ENCODE measurements around the gene TNFRSF17. TPM values are rescaled to one million over a fixed set of nuclear protein-coding genes. Genes with fewer than 3 reads are reported as not detected.
"Not testable (repeated sequence)": the region's sequence is repeated elsewhere in the genome, so short reads cannot be mapped to it uniquely, and the experiment has no call there.

Gene TNFRSF17
- total and polyA plus RNA-seq, 5 donors from 2014 or later: not detected

GRCh38 chr16:11948819-11949218 lies 16.2 kb upstream of the TNFRSF17 start:
- no peak for DNase-seq
- H3K27me3 Mint-ChIP-seq: peaks cover 4% of the 10 kb centered on the region
- no peaks in the 10 kb centered on the region for H3K36me3 Mint-ChIP-seq
- H3K36me3 ChIP-seq (ENCODE audit: control insufficient read depth, insufficient read depth, low read length): no peaks in the 10 kb centered on the region
- H3K4me3 ChIP-seq (ENCODE audit: low read depth, low read length): no peak overlapping the region
- no peak for ATAC-seq (ENCODE audit: low read depth in 2 of 2)
- H3K9me3 ChIP-seq (ENCODE audit: control insufficient read depth in 2 of 2, low read length in 2 of 2): no peaks in the 10 kb centered on the region
- H3K4me1 ChIP-seq (ENCODE audit: control insufficient read depth, insufficient read depth, low read length, poor library complexity, severe bottlenecking): no peaks in the 10 kb centered on the region
- no peaks in the 10 kb centered on the region for H3K9me3 Mint-ChIP-seq
- H3K4me1 Mint-ChIP-seq: no peaks in the 10 kb centered on the region
- H3K27ac ChIP-seq (ENCODE audit: insufficient read depth, low read length, poor library complexity, severe bottlenecking): no peak overlapping the region
- H3K27ac Mint-ChIP-seq: no peak overlapping the region
- no peaks in the 10 kb centered on the region for H3K27me3 ChIP-seq (ENCODE audit: control insufficient read depth, insufficient read depth, low read length)
- H3K4me3 Mint-ChIP-seq: no peak overlapping the region

DNA sequence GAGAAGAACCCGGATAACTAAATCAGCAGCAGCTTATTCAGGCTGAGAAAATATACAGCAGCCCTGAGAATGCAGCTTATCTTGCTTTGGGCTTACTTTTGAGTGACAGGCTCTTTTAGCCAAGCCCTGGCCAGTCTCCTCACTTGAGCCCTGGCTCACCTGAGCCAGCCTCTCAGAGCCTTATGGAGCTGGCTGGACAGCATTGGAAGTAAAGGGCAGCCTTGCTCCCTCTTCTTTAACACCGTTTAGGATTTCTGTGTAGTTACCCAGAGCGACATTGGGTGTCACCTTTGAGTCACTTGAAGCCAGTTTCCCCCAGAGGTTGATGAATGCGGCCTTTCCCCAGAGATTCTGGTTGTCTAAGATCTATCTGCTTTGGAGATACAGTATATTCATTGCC lies 15.5 kb upstream of the TNFRSF17 start:
- Histone ChIP-seq H3K27me3 (ENCODE audit: control insufficient read depth, insufficient read depth, low read length) (no peaks in the 10 kb centered on the region), H3K4me3 (ENCODE audit: low read depth, low read length) (no peak overlapping the region), H3K27ac (ENCODE audit: insufficient read depth, low read length, poor library complexity, severe bottlenecking) (no peak overlapping the region), H3K9me3 (ENCODE audit: control insufficient read depth in 2 of 2, low read length in 2 of 2) (no peaks in the 10 kb centered on the region), H3K36me3 (ENCODE audit: control insufficient read depth, insufficient read depth, low read length) (no peaks in the 10 kb centered on the region), H3K4me1 (ENCODE audit: control insufficient read depth, insufficient read depth, low read length, poor library complexity, severe bottlenecking) (no peaks in the 10 kb centered on the region)
- H3K27ac Mint-ChIP-seq: no peak overlapping the region
- no peak overlapping the region for H3K4me3 Mint-ChIP-seq
- H3K36me3 Mint-ChIP-seq: no peaks in the 10 kb centered on the region
- H3K4me1 Mint-ChIP-seq: no peaks in the 10 kb centered on the region
- ATAC-seq (ENCODE audit: low read depth in 2 of 2): no peak
- H3K9me3 Mint-ChIP-seq: no peaks in the 10 kb centered on the region
- DNase-seq: peak in 1 of 3 donors; percentile 39
- peaks cover 4% of the 10 kb centered on the region for H3K27me3 Mint-ChIP-seq

- H3K27me3 Mint-ChIP-seq: peaks cover 4% of the 10 kb centered on the region
- no peaks in the 10 kb centered on the region for H3K36me3 Mint-ChIP-seq
- no peaks in the 10 kb centered on the region for H3K9me3 Mint-ChIP-seq
- peak overlapping the region in 1 of 4 donors; percentile 30 for H3K4me3 Mint-ChIP-seq
- no peak overlapping the region for H3K27ac Mint-ChIP-seq
- H3K9me3 ChIP-seq (ENCODE audit: control insufficient read depth in 2 of 2, low read length in 2 of 2): no peaks in the 10 kb centered on the region
- no peak overlapping the region for H3K27ac ChIP-seq (ENCODE audit: insufficient read depth, low read length, poor library complexity, severe bottlenecking)
- H3K4me1 ChIP-seq (ENCODE audit: control insufficient read depth, insufficient read depth, low read length, poor library complexity, severe bottlenecking): no peaks in the 10 kb centered on the region
- no peaks in the 10 kb centered on the region for H3K36me3 ChIP-seq (ENCODE audit: control insufficient read depth, insufficient read depth, low read length)
- H3K27me3 ChIP-seq (ENCODE audit: control insufficient read depth, insufficient read depth, low read length): no peaks in the 10 kb centered on the region
- no peak for DNase-seq
- no peak overlapping the region for H3K4me3 ChIP-seq (ENCODE audit: low read depth, low read length)
- H3K4me1 Mint-ChIP-seq: no peaks in the 10 kb centered on the region
- no peak for ATAC-seq (ENCODE audit: low read depth in 2 of 2)
Observed at GRCh38 chr16:11950388-11950787, 14.6 kb upstream of the TNFRSF17 start.

- H3K36me3 Mint-ChIP-seq; H3K36me3 ChIP-seq (ENCODE audit: control insufficient read depth, insufficient read depth, low read length); ATAC-seq (ENCODE audit: low read depth in 2 of 2); H3K4me3 ChIP-seq (ENCODE audit: low read depth, low read length); H3K4me3 Mint-ChIP-seq; H3K9me3 Mint-ChIP-seq; H3K27me3 ChIP-seq (ENCODE audit: control insufficient read depth, insufficient read depth, low read length); H3K27ac ChIP-seq (ENCODE audit: insufficient read depth, low read length, poor library complexity, severe bottlenecking); H3K4me1 Mint-ChIP-seq; DNase-seq; H3K9me3 ChIP-seq (ENCODE audit: control insufficient read depth in 2 of 2, low read length in 2 of 2); H3K4me1 ChIP-seq (ENCODE audit: control insufficient read depth, insufficient read depth, low read length, poor library complexity, severe bottlenecking); H3K27ac Mint-ChIP-seq: not testable (repeated sequence)
- H3K27me3 Mint-ChIP-seq: peaks cover 15% of the 10 kb centered on the region
Observed at GRCh38 chr16:11953576-11953975, 11.4 kb upstream of the TNFRSF17 start.

- H3K4me3 Mint-ChIP-seq: no peak overlapping the region
- no peaks in the 10 kb centered on the region for H3K9me3 ChIP-seq (ENCODE audit: control insufficient read depth in 2 of 2, low read length in 2 of 2)
Observed at GRCh38 chr16:11955713-11956123, 9.3 kb upstream of the TNFRSF17 start.

DNA sequence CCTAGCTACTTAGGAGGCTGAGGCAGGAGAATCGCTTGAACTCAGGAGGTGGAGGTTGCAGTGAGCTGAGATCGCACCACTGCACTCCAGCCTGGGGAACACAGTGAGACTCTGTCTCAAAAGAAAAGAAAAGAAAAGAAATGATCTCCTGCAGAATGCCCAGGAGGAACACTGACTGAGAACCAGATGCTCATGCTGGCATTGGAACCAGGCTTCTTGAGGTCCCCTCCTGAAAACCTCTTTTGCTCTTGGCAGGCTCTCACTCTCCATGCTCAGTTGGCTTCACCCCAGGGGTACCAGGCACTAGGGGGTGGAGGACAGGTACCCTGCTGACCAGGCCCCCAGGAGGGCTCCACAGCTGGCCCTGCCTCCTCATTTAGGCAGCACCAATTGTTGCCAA lies 8.5 kb upstream of the TNFRSF17 start:
- Mint-ChIP-seq H3K9me3 (no peaks in the 10 kb centered on the region), H3K27me3 (peaks cover 26% of the 10 kb centered on the region), H3K4me3 (no peak overlapping the region), H3K36me3 (peaks cover 4% of the 10 kb centered on the region), H3K4me1 (peaks cover 0 to 2% (median 0%) of the 10 kb centered on the region in 4 donors), H3K27ac (no peak overlapping the region)
- DNase-seq (no peak), ATAC-seq (ENCODE audit: low read depth in 2 of 2) (no peak)
- Histone ChIP-seq H3K36me3 (ENCODE audit: control insufficient read depth, insufficient read depth, low read length) (no peaks in the 10 kb centered on the region), H3K9me3 (ENCODE audit: control insufficient read depth in 2 of 2, low read length in 2 of 2) (no peaks in the 10 kb centered on the region), H3K4me1 (ENCODE audit: control insufficient read depth, insufficient read depth, low read length, poor library complexity, severe bottlenecking) (no peaks in the 10 kb centered on the region), H3K27ac (ENCODE audit: insufficient read depth, low read length, poor library complexity, severe bottlenecking) (no peak overlapping the region), H3K4me3 (ENCODE audit: low read depth, low read length) (no peak overlapping the region), H3K27me3 (ENCODE audit: control insufficient read depth, insufficient read depth, low read length) (no peaks in the 10 kb centered on the region)

More at GRCh38 chr16:11955713-11956123, 9.3 kb upstream of the TNFRSF17 start:
- Mint-ChIP-seq H3K9me3 (no peaks in the 10 kb centered on the region), H3K4me1 (peaks cover 0 to 2% (median 0%) of the 10 kb centered on the region in 4 donors), H3K36me3 (peaks cover 4% of the 10 kb centered on the region), H3K27me3 (peaks cover 23% of the 10 kb centered on the region), H3K27ac (peak overlapping the region in 1 of 3 donors; percentile 63)
- Histone ChIP-seq H3K27ac (ENCODE audit: insufficient read depth, low read length, poor library complexity, severe bottlenecking) (no peak overlapping the region), H3K27me3 (ENCODE audit: control insufficient read depth, insufficient read depth, low read length) (no peaks in the 10 kb centered on the region), H3K4me3 (ENCODE audit: low read depth, low read length) (no peak overlapping the region), H3K4me1 (ENCODE audit: control insufficient read depth, insufficient read depth, low read length, poor library complexity, severe bottlenecking) (no peaks in the 10 kb centered on the region), H3K36me3 (ENCODE audit: control insufficient read depth, insufficient read depth, low read length) (no peaks in the 10 kb centered on the region)
- DNase-seq: no peak
- no peak for ATAC-seq (ENCODE audit: low read depth in 2 of 2)

GRCh38 chr16:11957591-11958395 lies 7.2 kb upstream of the TNFRSF17 start:
- Histone ChIP-seq H3K36me3 (ENCODE audit: control insufficient read depth, insufficient read depth, low read length) (no peaks in the 10 kb centered on the region), H3K4me3 (ENCODE audit: low read depth, low read length) (no peak overlapping the region), H3K27ac (ENCODE audit: insufficient read depth, low read length, poor library complexity, severe bottlenecking) (no peak overlapping the region), H3K4me1 (ENCODE audit: control insufficient read depth, insufficient read depth, low read length, poor library complexity, severe bottlenecking) (no peaks in the 10 kb centered on the region), H3K27me3 (ENCODE audit: control insufficient read depth, insufficient read depth, low read length) (no peaks in the 10 kb centered on the region), H3K9me3 (ENCODE audit: control insufficient read depth in 2 of 2, low read length in 2 of 2) (no peaks in the 10 kb centered on the region)
- peaks cover 4% of the 10 kb centered on the region for H3K36me3 Mint-ChIP-seq
- H3K9me3 Mint-ChIP-seq: no peaks in the 10 kb centered on the region
- no peak for DNase-seq
- peaks cover 0 to 2% (median 0%) of the 10 kb centered on the region in 4 donors for H3K4me1 Mint-ChIP-seq
- peaks cover 26% of the 10 kb centered on the region for H3K27me3 Mint-ChIP-seq
- no peak overlapping the region for H3K27ac Mint-ChIP-seq
- ATAC-seq (ENCODE audit: low read depth in 2 of 2): no peak
- H3K4me3 Mint-ChIP-seq: no peak overlapping the region

DNA sequence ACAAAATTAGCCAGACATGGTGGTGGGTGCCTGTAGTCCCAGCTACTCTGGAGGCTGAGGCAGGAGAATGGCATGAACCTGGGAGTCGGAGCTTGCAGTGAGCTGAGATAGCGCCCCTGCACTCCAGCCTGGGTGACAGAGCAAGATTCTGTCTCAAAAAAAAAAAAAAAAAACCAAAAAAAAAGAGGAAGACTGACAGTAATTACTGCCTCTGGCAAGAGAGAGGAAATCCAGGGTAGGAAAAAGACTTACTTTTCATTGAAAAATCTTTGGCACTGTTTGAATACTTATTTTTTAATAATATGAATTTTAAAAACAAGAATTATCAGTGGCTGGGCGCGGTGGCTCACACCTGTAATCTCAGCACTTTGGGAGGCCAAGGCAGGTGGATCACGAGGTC lies 2.6 kb upstream of the TNFRSF17 start:
- H3K36me3 Mint-ChIP-seq, H3K9me3 Mint-ChIP-seq: not testable (repeated sequence)

More for the DNA sequence above, 2.6 kb upstream of the TNFRSF17 start:
- peaks cover 25% of the 10 kb centered on the region for H3K27me3 Mint-ChIP-seq
- ATAC-seq (ENCODE audit: low read depth in 2 of 2); H3K4me1 ChIP-seq (ENCODE audit: control insufficient read depth, insufficient read depth, low read length, poor library complexity, severe bottlenecking); H3K4me1 Mint-ChIP-seq; DNase-seq; H3K4me3 Mint-ChIP-seq; H3K27ac Mint-ChIP-seq; H3K4me3 ChIP-seq (ENCODE audit: low read depth, low read length); H3K9me3 ChIP-seq (ENCODE audit: control insufficient read depth in 2 of 2, low read length in 2 of 2); H3K36me3 ChIP-seq (ENCODE audit: control insufficient read depth, insufficient read depth, low read length); H3K27me3 ChIP-seq (ENCODE audit: control insufficient read depth, insufficient read depth, low read length); H3K27ac ChIP-seq (ENCODE audit: insufficient read depth, low read length, poor library complexity, severe bottlenecking): not testable (repeated sequence)
